ENCODE results near the gene HYAL1.

DNA sequence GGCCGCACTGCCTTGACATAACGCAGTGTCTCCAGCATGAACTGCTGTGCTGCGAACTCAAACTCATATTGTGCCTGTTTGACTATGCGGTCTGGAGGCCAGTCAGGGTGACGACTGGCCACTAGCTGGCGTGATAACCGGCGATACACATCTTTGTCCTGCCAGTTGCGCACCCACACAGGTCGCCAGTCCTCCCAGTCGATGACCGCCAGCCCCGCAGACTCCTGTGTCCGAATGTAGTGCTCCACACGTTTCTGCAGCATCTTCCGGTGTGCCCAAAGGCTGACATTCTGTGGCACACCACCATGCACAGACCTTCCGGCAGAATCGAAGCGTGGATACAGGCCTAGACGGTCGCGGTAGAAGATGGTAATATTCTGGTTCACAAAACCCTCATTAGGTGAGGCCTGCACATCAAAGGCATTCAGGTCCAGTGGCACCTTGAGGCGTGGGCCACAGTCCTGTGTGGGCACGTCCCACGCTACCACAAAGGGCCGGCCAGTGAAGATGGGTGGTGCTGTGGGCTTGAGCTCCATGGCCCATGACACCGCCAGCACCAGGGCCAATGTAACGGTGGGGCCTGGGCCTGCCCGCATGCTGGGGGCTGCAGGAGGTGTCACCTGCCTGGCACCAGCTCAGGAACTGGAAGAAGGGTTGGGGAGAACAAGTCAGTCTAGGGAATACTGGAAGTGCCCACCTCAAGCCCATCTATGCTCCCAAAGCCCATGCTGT, 16.7 kb upstream of the HYAL1 start:
- TF ChIP-seq EZH2phosphoT487 (IDR thresholded peaks at IDR 0.05; ENCODE audit: insufficient read depth, low read depth) (no peak), EZH2 (IDR thresholded peaks at IDR 0.05; ENCODE audit: insufficient read depth, poor library complexity, severe bottlenecking) (no peak)

All from GM23248 (cell line).